Measurements from ENCODE around the gene ATP2C2.

ATP2C2 gene

DNA sequence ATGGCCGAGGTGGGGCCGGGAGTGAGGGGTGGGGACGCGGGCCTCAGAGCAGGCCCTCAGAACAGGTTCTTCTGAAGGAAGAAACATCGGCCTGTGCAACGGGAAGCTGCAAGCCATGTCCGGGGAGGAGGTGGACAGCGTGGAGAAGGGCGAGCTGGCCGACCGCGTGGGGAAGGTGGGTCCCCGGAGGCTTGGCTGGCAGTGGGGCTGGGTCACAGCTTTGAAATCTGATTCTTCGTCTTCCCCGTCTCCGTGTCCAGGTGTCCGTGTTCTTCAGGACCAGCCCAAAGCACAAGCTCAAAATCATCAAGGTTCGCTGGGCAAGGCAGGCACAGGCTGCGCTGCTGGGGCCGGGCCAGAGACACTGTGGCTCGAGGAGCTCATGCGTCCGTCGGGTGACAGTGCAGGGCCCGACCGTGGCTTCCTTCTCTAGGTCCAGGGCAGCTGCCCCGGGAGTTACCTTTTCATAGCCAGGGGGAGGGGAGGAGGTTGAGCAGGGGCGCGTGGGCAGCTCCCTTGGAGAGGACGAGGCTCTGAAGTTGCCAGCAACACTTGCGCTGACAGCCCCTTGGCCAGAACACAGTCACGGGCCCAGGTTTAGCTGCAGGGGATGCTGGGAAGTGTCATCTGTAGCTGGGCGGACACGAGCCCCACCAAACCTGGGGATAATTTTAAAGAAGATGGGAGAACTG is 84.9 kb downstream of the ATP2C2 start:
- peak; percentile 49 for DNase-seq

DNA sequence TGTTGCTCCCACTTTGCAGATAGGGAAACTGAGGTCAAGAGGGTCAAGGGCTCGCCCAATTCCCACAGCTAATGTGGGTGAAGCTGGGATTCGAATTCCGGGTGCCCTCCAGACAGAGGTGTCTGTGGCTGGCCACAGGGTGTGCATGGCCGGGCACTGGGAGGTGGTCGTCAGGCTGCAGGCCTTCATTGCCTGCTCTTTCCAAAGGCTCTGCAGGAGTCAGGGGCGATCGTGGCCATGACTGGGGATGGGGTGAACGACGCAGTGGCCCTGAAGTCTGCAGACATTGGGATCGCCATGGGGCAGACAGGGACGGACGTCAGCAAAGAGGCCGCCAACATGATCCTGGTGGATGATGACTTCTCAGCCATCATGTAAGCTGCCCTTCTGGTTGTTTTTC is 86.3 kb downstream of the ATP2C2 start:
- peak; percentile 40 for DNase-seq

DNA sequence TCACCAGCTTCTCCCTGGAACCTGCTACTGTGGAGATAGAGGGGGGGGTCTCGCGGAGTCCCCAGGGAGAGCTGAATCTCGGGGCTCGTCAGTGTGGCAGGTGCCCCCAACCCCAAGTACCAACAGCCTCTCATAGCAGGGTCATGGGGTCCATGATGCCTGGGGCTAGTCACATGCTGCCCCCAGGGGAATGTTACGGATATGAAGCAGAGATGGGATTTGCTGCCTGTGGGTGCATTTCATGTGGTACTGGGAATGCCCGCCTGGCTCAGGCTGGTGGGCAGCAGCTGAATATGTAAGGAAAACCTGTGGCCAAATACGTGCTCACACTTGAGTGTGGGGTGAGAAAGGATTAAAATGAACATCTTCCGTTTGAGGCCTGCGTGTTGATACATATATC is 86.7 kb downstream of the ATP2C2 start:
- no peak for DNase-seq

DNA sequence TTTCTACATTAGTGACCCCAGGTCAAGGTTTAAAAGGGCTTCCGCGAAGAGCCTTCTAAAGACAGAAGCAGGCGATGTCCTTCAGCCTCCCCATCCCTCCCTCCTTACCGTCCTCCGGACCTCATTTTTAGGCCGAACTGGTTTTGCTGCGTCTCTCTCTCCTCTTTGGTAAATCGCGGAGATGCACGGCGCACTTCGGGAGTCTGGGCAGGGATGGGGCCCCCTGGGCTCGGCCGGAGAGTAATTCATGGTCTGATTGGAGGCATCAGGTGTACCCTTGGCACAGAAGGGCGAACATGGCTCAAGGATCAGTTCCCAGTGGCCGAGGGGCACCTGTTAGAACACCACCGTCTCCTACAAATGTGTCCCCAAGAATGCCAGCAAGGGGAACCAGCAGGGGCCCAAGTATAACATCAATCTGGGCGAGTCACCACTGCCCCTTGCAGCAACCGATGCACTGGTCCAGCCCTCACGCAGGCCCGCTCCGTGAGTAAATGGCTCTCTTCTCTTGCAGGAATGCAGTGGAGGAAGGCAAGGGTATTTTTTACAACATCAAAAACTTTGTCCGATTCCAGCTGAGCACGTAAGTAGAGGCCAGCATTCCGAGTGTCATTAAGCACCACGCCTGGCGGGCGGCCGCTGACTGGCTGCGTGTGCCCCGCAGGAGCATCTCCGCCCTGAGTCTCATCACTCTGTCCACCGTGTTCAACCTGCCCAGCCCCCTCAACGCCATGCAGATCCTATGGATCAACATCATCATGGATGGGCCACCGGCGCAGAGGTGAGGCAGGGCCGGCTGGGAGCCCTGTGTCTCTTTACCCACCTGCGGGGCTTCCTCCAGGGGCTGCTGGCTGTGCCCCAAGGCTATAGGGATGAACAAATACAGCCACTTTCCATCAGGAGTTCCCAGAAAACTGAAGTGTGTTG is 90.5 kb downstream of the ATP2C2 start:
- DNase-seq = peak; percentile 42

DNA sequence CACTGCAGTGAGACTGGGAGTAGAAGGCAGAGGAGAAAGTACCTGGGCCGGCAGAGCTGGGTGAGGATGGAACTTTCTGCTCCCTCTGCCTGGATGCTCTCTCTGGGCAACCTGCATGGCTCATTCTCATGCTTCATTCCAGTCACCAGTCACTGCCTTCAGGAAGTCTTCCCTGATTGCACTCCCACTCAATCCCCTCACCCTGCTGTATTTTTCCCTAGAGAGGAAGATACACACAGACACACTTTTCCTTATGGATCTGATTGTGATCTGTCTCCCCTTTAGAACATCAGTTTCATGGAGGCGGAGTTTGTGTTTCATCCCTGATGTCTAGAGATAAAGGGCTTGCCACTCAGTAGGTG is 91.2 kb downstream of the ATP2C2 start:
- DNase-seq = peak; percentile 12

DNA sequence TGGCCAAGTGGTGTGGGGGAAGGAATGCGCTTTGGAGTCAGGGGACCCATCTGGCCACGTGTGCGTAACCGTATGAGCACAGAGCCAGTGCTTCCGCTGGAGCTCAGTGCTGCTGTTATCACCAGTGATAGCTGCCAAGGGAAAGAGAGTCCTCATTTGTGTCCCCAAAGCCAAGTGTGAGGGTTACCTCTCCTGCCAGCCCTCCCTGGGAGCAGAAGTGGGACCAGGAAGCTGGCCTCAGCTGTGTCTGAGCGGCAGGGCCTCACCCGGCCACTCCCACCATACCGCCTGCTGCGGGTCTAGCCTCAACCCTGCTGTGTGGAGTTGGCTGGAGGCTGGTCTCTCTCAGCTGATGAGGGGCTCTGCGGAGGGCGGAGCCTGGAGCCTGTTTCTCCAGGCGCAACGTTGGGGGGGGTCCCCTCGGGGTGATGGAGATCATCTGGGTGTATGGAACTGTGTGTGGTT is 91.6 kb downstream of the ATP2C2 start:
- peak; percentile 45 for DNase-seq

DNA sequence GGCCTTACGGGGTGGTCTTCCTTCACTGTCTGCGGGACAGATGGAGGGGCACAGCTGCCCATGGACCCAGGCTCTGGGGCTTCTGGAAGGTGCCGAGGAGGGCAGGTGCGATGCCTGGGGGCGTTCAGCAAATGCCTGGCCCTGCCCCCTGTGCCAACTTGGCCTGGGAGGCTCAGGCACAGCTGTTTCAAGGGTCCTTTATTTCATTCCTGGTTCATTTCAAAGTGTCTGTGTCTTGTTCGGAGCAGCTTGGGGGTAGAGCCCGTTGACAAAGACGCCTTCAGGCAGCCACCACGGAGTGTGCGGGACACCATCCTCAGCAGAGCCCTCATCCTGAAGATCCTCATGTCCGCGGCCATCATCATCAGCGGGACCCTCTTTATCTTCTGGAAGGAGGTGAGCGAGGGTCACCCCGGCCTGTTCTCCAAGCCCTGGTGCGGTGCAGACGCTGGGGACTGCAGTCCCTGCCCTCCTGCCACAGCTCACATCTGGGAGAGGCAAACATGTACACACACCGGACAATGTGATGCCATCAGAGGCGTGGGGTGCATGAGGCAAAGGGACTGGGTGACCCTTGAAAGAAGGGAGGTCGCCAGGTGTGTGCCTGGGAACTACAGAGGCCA is 92.2 kb downstream of the ATP2C2 start:
- peak; percentile 43 for DNase-seq

DNA sequence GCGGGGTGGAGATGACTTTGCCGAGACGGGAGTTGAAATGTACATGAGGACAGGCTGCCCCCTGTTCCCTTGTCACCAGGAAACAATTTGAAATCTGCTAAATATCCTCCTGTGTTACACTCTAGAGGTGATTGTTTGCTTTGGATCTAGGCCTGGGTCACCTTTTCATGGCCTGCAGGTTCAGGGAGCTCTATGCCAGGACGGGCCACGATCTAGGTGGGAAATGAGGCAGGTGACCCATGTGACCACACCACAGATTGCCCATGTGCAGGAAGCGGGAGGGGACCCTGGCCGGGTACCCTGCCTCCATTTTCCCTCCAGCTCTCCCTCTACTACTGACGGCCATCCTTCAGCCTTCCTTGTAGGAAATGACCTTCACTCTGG is 92.7 kb downstream of the ATP2C2 start:
- DNase-seq = peak; percentile 32

DNA sequence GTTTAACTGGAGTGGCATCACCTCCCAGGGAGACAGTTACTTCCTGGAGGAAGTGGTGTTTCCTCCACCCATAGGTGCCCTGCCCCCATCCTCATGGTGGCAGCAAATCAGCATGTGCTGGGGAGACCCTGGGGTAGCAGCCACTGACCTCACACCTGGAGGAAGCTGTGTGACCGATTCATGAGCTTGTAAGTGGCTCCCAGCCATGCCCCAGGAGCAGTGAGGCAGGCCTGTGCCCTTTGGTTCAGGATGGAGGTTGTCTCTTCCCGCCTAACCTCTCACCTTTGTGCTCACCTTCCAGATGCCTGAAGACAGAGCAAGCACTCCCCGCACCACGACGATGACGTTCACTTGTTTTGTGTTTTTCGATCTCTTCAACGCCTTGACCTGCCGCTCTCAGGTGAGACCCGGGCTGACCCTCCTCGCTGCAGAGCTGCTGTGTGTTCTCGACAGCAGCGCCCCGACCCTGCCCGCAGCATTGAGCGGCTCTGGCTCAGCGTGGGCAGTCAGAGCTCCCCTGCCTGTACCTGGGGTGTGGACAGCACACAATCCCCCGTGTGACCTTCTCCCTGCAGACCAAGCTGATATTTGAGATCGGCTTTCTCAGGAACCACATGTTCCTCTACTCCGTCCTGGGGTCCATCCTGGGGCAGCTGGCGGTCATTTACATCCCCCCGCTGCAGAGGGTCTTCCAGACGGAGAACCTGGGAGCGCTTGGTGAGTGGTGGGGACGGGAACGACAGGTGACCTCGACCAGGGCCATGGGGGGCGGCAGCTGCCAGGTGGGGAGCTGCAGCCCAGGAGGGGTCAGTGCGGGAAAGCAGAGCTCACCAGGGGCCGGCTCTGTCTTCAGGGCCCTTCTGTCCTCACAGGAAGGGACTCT is 93.3 kb downstream of the ATP2C2 start:
- peak; percentile 47 for DNase-seq

DNA sequence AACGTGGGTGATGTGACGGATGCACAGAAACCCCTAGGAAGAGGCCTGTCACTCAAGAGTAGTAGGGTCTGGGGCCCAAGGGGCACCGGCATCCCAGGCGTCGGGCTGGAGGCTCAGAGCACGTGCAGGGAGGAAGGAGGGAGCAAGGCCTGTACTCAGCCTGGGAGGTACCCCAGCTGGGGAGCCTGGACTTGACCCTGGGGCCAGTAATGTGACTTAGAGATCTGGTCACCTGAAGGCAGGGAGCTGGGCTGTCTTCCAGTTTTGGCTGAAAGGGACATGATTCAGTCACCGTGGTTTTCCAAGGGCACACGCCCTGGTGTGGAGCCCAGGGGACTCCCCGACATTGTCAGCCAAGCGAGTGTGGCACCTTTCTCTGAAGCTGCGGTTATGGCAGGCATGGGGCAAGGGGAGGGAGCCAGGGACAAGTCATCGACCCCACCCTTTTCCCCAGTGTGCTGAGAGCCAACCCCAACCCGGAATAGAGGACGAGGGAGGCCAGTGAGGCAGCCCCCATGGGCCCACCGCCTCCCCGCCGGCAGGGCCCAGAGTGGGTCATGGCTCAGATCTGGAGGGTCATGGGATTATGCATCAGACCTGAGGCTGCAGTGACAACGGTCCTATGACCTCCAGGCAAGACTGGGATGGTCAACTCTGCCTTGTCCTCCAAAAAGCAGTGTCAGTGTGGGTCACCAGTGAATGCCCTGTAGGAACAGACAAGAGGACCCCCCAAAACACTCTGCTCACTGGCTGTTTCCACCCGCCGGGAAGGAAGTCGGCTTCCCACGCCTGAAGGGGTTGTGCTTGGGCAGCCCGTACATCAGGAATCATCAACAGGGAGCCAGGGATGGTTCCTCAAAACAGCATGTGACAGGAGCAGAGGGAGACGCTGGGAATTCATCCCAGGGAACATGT is 94.2 kb downstream of the ATP2C2 start:
- peak; percentile 51 for DNase-seq

DNA sequence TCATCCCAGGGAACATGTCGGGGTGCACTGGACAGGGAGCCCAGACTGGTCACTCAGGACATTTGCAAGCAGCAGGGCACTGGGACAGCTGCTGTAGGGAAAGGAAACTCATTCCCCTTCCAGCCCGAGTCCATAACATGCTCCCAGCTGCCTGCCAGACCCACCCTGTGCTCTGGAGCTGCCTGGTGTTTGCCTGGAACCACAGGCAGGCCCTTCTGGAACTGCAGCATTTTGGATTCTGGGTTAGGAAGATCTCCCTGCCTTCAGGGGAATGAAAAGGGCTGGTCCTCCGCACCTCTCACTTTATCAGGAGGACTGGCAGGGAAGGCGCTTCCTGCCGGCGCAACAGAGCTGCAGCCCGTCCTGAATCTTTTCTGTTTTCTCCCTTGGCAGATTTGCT is 94.9 kb downstream of the ATP2C2 start:
- peak; percentile 39 for DNase-seq

DNA sequence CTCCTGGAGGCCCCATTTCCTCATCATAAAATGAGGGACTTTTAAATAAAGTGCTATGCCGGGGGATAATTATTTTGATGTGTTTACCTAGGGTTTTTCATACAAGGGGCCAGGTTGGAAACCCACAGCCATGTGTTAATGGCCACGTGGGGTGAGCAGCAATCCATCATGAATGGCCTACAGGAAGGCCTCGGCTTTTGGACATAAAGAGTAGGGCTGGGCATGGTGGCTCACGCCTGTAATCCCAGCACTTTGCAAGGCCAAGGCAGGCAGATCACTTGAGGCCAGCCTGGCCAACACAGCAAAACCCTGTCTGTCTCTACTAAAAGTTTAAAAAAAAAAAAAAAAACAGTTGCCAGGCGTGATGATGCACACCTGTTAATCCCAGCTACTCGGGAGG is 95.8 kb downstream of the ATP2C2 start:
- no peak for DNase-seq

DNA sequence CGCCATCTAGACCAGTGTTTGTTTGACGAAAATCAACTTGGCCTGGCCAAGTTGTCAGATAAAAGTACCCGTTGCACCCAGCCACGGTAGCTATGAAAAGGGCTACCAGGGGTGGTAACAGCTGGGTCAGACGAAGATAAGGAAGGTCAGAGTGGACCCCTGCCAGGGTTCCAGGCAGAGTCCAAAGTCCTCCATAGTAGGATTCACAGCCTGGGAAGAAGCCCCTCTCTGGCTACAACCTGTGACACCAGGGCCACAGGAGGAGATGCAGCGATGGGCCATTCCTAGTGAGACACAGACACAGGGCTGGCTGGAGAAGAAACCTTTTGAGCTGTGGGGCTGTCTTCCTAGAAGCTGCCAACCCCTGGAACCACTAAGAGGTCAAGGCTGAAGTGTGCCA is 96.8 kb downstream of the ATP2C2 start:
- DNase-seq = peak; percentile 40

DNA sequence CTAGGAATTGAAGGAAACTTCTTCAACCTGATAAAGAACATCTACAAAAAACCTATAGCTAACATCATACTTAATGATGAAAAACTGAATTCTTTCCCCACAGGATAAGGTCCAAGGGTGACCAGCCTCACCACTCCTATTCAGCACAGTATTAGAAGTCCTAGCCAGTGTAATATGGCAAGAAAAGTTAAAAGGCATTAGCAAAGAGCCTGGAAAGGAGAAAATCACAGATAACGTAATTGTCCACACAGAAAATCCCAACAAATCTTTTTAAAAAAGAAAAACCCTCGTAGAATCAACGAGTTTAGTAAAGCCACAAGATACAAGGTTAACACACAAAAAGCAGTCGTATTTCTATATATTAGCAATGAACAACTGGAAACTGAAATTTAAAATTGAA is 98.4 kb downstream of the ATP2C2 start:
- DNase-seq = no peak

DNA sequence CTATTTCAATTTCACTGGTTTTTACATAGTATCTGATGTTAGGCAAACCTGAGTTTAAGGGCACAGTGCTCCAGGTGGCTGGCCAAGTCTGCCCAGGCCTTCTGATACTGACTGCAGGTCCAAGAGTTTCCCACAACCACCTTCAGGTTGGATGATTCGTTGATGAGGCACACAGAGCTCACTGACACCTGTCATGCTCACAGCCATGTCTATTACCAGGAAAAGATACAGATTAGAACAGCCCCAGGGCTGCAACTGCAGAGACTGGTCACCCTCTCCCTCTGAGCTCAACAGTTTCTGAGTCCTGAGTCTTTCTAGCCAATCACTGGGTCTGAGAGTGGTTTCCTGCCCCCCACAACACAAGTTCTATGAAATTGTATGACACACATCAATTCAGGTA is 98.9 kb downstream of the ATP2C2 start:
- DNase-seq = peak; percentile 54

DNA sequence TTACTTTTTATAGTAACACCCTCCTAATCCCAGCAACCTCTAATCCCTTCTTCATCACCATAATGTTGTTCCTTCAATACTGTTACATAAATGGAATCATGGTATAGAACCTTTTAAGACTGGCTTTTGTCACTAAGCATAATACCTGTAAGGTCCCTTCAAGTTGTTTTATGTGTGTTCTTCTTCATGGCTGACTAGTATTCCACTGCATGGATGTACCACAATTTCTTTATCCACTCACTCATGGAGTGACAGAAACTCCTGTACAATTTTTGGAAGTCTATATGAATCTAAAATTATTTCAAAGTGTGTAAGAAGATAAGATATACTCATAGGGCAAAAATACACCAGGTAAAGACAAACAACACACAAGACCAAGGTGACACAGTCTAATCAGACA is 99.4 kb downstream of the ATP2C2 start:
- DNase-seq = no peak

DNA sequence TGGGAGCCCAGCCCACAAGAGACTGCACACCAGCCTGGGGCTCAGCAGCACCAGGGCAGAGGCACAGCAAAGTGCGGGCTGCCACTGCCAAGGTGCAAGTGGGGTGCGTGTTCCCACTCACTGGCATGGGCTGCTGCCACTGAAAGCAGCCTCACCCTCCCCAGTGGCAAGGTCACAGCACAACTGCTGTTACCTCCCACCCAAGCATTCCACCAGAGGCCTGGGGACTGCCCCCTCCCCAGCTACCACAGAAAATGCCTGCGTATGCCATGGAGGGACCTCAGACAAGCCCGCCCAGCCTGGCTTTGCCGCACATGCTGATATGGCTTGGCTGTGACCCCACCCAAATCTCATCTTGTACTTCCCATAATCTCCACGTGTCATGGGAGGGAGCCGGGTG is 103.0 kb downstream of the ATP2C2 start:
- peak; percentile 35 for DNase-seq

DNA sequence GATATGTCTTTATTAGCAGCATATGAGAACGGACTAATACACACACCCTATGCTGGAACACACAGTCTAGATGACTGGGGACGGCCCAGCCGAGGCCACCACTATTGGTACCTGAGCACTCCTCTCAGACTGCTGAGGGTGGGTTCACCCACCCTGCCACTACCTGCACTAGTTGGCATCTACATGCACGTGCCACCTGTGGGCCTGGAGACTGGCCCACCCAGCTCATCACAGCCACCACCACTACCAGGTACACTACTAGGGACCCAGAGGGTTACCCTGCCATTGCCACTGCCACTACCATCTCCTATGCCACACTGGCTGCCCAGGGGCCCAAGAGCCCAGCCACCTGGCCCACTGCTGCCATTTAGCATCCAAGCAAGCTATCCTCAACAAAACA is 103.6 kb downstream of the ATP2C2 start:
- DNase-seq = no peak

DNA sequence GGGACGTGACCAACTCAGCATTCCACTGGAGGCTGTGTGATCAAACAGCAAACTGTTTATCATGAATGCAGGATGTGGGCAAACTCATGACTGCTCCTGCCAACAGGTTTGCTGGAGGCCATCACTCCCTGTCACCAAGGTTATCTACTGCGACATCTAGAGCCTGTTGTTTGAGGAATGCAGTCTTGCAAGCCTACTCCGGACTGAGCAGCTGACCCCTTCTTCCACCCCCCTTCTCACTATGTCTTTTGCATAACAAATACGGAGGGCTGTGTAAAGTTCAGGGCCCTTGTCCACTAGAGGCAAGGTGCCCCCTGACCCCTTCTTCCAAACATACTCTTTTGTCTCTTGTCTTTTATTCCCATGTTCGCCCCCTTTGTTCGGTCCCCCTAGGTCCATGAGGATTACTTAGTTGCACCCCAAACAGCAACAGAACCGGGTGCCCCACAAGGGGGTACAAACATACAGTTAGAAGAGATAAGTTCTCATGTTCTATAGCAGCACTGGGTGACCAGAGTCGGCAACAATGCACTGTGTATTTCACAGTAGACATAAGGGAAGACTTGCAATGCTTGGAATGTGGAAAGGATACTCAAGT is 107.4 kb downstream of the ATP2C2 start:
- peak; percentile 93 for DNase-seq

DNA sequence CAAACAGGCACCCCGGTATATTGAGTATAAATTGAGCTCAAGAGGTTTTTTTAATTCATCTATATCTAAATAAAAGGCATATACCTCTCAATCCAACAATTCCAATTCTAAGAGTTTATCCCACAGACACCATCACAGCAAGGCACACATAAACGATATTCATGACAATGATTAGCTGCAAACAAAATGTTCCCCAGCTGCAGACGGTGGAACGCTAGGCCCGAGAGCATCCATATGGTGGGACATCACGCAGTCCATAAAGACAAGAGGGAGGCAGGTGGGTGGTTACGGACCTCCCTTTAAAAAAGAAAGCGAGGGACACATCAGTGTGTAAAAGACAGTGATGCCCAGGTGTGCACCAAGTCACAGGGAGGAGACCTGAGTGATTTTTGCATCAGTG is 108.1 kb downstream of the ATP2C2 start:
- DNase-seq = no peak

DNA sequence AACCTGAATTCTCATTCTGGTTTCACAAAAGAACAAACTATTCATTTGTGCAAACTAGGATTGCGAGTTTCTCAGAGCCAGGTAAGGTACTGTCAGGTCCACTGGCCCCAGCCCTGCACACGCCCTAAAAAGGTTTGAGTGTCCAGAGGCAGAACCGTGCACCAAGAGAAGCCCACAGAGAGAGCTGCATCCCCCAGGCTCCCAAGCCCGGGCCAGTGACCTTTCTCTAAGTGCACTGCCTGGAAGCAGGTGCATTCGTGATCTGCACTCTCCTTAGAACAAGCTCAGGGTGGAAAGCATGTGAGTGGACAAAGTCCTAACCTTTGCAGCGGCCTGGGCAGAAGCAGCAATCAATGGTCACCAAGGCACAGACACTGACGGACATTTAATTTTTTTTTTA is 109.3 kb downstream of the ATP2C2 start:
- DNase-seq = peak; percentile 50

Data from islet precursor cell (in vitro differentiated cells).